Fibroblast of skin of right quadriceps (primary cell): Measurements from ENCODE around the gene SCEL.
"Not testable (repeated sequence)": the region's sequence is repeated elsewhere in the genome, so short reads cannot be mapped to it uniquely, and the experiment has no call there.

Source experiments
- DNase-seq: peaks from one replicate; pipeline ENCODE4 v3.0.0-alpha.2; 2013

SCEL gene, protein sequence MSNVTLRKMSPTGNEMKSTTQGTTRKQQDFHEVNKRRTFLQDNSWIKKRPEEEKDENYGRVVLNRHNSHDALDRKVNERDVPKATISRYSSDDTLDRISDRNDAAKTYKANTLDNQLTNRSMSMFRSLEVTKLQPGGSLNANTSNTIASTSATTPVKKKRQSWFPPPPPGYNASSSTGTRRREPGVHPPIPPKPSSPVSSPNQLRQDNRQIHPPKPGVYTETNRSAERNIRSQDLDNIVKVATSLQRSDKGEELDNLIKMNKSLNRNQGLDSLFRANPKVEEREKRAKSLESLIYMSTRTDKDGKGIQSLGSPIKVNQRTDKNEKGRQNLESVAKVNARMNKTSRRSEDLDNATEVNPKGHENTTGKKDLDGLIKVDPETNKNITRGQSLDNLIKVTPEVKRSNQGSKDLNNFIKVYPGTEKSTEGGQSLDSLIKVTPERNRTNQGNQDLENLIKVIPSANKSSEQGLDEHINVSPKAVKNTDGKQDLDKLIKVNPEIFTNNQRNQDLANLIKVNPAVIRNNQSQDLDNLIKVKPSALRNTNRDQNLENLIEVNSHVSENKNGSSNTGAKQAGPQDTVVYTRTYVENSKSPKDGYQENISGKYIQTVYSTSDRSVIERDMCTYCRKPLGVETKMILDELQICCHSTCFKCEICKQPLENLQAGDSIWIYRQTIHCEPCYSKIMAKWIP

DNA sequence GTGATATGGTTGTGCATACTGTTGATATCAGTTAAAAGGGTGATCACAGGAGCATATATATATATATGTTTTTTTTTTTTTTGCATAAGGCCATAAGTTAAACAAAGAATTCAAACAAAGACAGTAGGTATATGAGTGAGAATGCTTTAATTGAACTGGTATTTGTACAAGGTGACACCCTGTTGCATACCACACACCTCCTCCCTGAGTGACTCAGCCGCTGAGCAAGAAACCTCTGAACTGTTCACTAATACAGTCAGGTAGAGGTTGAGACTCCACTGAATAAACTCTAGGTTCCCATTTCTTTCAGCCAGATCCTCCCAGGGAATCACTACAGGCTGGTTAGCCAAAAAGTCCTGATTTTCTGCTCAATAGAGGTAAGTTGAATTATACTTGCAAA lies at the start of gene SCEL:
SCEL (plus strand) TSS at position 259 of the 400 bp plus-strand sequence. CDS start 20,170 bp downstream, outside the sequence.
- no peak for DNase-seq

DNA sequence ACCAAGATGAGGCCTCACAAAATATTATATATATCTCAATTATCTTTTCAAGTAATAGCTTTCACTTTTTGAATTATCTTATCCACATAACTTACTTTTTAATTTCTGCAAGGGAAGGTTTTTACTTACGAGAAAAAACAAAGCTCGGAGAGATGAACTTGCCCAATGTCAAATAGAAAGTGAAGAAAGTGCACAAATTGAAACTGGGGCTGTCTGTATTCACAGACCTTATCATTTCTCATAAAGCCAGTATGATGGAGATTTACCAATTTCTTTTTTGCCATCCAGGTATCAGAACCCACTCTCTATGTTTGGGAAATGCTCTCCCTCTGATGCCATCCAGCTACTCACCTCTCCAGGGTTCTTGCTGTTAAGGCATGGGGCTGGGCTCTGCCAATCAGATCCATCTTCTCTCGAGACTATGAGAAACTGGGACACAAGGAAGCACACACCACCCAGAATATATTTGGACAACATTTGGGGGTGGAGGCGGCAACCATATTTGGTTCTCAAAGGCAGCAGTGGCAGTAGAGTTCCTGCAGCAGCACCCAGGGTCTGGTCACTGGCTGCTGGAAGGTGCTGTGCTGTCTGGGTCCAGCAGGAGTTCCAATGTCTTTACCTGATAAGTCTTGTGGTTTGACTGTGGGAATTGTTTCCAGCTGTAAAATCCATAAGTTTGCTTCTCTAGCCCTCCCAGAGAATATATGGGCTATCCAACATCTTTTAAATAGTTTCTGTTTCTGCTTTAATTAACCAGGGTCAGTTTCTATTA lies 45.8 kb upstream of the SCEL start:
- no peak for DNase-seq

DNA sequence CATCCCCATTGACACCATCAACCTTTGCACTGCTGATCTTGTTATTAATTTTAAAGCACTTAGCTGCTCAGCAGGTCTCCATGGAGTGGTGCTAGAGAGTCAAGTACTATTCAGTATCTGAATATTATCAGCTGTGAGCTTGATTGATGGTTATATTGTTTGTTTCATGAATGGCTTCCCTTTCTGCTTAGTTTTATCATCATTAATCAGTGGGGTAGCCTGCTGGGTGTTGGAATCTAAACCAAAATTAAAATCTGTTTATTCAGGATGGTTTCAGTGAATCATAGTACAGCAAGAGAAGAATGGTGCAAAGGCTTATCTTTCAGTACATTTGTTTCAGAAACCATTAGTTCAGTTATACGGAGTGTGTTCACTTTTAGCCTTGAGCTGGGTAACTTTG lies 42.5 kb upstream of the SCEL start:
- DNase-seq: peak; percentile 7

DNA sequence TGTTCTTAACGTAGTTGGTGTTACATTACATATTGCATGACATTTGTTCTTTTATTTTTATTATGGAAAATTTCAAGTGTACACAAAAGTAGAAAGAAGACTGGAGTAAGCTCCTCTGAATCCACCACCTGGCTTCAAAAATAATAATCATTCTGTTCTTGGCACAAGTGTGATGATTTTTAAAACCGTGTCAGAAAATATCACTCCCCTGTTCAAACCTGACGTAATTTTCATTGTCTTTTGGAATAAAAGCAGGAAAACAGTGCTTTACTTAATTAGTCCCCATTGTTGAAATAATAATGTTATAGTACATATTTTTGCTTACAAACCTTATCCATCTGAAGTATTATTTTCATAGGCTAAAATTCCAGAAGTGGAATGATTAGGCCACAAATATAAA lies 41.3 kb upstream of the SCEL start:
- DNase-seq: no peak

DNA sequence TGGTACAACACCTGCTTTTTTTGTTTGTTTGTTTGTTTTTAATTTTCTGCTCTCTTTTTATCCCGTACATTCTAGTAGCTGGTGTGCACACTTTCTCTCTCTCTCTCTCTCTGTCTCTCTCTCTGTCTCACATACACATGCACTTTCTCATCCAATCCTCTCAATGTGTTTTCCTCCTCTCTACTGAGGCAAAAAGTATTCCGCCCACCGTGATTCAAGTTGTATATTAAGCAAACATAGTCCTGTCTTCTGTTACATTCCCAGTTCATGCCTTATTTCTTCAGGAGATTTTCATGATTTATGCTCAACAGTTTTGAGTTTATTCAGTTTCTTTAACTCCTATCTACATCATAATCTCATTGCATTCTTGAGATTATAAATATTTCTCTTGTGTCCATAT lies 38.2 kb upstream of the SCEL start:
- no peak for DNase-seq

DNA sequence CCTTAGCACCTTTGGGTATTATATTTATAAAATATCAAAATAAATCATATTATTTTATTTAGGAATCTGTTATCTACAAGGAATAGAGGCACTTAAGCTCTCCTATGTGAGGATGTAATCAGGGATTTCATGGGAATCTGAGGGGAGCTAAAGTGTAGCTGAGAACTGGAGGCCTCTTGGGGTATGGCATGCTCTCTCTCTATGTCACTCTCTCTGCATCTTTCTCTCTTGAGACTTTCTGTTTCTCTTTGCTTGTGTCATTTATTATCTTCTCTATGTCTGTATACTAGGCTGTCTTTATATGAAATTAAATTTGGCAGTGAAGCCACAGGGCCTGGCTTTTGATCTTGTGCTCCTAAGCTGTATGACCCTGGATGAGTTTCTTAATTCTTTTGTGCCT lies 37.7 kb upstream of the SCEL start:
- no peak for DNase-seq

DNA sequence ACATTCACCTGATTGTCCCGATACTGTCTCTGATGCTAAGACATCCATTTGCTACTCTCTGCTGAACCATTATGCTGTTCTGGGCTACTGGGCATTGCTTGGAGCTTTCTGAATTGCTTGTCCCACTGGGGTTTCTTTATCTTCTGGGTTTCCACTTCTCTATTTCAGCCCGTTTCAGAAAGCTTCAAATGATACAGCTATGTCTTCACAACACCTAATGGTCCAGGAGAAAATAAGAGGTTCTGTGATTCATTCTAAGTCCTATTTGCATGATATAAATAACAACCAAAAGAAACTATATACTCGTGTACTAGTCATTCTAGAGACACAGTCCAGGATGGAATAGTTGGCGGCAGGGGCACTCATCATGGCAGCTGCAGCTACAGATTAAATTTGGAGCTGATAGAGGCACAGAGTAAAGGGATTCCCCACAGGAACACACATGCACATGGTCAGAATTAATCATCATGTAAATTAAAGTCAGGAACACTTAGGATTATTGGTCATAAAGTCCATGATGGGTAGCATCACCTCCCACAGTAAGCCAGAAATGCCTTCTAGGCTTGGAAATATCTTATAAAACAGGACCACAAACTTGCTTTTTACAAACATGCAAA lies 33.3 kb upstream of the SCEL start:
- DNase-seq: no peak

DNA sequence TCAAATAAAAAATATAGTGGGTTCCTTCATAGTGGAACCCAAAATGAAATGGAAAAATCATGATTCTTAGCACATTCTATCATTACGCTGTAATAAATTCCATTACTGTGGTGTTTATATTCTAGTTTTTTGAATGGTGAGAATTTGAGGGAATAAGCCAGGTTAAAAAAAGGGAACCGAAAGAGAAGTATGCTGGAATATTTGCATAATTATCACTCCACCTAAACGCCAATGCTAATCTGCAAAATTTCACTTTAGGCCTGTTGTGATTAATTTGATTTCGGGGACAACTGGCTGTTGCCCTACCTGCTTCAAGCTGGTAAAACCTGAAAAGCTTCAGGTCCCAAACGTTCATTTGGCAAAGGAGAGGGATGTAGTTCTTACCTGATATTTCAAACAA lies 32.1 kb upstream of the SCEL start:
- DNase-seq: no peak

DNA sequence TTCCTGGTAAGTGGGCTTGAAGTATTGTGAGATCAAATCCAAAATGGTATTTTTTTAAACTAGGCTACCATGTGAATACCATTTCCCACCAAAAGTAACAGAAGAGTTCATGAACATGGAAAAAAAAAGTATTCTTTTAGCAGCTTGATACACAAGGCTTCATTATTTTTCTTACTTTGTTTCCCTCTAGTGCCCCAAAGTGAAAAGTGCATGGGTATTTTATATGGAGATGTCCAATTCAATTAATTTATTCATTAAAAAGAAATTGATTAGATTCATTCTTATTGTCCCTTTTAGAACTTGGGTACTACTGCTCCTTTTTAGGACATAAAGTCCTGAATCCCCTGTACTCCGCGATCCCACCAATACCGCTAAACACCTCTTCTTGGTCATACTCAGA lies 28.6 kb upstream of the SCEL start:
- DNase-seq: no peak

DNA sequence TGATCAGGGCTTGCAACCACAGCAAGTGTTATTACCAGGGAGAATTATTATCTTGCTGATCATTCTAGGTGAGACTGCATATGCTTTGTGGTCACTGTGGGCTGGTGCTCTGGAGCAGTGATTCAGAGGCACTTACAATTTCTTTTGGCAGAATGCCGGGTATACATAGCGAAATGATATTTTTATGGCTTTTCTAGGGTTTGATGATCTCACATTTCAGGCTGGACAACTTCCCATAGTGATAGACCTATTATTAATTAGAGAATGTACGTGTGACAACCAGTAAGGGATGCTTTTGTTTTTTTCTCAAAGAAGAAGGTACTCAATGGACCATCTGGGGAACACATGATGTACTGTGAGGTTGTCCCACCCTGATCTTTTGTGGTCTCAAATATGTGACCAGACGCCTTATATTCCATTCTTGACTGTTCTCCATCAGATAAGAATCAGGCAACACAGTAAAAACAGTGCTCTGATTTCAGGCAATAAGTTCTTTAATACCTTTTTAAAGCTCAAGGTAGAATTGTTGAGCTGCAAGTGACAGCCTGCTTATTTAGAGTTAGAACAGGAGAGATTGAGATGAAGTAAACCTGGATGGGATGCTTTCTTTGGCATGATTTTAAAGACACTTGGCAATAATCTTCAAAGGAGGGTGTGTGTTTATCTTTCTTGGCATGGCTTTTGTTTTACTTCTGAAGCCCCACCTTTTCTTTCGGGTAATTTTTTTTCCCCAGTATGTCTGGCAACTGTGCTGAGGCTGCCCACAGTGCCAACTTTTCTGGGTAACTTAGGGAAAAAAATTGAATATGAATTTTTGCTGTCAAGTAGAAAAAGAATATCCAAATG lies 27.4 kb upstream of the SCEL start:
- peak; percentile 93 for DNase-seq

DNA sequence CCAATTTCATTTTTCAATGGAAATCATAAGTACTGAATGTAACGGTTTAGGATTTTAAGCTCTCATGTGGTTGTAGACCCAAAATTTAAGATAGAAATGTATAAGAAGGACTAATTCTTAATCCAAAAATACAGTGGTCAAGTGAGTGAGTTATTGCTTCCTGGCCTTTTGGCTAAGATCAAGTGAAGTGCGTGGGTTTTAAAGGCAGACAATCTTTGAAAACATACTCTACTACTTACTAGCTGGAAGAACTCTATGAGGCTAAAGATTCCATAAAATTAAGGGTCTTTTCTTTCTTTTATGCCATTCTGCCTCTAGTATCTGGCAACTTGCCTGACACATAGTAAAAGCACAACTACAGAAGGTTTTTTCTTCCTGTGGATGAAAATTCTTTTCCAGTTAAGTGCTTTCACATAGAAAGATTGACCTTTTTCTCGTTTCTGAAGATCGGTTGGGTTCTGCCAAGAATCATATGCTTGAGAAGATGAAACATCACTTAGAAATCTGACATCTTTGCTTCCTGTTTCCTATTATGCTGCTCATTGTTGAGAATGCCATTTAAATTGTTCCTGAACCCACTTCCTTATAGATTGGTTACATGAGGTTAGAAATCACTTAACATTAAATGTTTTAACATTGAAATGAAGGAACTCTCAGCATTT lies 26.4 kb upstream of the SCEL start:
- DNase-seq: peak; percentile 75

DNA sequence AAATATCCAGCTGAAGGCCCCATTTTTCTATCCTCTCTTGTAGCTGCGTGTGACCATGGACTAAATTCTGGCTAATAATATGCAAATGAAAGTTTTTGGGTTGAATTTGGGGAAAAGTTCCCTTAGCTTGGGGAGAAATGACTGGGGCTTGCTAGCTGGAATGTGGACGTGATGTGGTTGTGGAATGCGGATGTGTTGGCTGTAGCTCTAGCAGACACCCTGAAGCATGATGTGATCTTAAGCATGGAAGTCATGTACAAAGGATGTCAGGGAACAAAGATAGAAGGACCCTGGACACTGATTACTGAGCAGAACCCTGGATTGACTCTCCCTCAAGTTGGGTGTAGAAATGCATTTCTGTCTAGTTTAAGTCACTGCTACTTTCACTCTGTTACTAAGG lies 25.4 kb upstream of the SCEL start:
- DNase-seq: no peak

DNA sequence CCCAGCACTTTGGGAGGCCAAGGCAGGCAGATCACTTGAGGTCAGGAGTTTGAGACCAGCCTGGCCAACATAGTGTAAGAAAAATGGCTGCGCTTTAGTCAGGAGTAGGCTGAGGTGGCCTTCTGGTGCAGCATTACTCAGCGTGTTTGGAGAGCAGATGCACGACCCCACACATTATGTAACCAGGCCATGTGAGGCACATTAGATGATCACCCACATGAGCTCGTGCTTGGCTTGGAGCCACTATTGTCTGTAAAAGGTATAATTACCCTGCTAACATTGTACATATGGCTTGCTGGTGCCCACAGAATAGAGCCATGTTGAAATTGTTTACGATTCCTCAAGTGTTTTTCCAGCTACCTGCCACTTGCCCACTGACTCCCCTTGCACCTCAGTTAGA lies 24.0 kb upstream of the SCEL start:
- no peak for DNase-seq

DNA sequence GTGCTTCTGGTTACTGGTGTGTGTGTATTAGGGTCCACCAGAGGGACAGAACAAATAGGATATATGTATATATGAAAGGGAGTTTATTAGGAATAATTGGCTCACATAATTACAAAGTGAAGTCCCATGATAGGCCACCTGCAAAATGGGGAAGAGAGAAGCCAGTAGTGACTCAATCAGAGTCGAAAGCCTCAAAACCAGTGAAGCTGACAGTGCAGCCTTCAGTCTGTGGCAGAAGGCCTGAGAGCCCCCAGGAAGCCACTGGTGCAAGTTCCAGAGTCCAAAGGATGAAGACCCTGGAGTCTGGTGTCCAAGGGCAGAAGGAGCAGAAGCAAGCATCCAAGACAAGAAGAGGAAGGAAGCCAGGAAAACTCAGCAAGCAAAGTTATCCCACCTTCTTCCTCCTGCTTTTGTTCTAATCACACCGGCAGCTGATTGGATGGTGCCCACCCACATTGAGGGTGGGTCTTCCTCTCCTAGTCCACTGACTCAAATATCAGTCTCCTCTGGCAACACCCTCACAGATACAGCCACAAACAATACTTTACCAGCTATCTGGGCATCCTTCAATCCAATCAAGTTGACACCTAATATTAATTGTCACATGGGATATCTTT lies 21.7 kb upstream of the SCEL start:
- no peak for DNase-seq

DNA sequence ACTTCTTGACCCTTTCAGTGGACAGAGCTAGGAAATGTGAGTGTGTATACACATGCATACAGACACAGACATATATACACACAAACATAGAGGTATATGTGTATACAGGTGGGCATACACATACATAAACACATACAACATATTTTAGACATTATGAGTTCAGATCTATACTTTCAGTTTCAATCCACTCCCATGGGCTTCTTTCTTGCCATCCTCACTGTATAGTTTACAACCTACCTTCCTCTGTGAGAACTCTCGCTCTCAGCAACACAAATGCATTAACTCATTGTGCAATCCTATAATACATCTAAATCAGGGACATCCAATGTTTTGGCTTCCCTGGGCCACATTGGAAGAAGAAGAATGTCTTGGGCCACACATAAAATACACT lies 21.2 kb upstream of the SCEL start:
- DNase-seq: no peak

DNA sequence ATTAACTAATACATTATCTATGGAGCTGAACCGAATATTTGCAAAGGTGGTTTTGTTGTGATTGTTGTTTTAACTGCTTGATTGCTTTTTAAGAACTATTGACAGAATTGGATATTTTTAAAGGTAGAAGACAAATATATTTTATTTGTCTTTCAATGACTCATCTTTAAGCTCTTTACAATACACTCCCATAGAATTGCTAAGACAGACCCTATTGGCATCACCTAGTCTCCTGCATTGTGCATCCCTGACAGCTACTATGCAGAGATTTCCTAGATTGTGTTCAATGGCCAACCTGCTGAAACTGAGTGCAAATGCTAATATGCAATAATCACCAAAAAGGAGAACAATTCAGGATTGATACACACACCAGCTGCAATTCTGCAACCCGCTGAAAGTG lies 19.7 kb upstream of the SCEL start:
- DNase-seq: no peak

DNA sequence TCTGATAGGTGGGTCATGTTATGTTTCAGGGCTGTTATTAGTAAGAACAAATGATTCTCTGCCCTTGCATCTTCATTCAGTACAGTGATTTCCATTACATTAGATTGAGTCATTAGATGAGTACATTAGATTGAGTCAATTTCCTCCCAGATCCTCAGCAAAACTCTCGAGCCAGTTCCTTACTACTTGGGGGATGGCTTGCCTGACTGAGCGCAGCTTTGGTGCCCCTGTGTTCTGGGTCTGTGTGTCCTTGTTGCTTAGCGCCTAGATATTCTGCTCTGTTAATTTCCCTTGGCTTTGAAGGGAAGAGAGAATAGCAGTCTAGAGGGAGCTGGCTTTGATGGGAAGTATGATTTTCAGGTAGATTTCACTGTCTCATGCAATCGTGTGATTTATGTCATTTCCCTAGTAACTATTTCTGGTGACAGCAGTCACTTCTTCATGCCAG lies 19.1 kb upstream of the SCEL start:
- peak; percentile 62 for DNase-seq

DNA sequence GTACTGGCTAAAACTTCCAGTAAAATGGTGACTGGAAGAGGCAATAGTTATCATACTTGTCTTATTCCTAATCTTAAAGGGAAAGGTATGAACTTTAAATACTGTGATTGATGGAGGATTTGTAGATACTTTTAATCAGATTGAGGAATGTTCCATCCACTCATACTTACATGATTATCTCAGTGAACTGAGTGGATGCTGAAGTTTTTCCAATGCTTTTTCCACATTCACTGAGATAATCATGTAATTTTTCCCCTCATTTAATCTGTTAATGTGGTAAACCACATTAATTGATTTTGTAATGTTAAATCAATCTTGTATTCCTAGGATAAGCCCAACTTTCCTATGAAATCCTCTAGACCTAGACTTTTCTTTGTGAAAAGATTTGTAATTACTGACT lies 17.2 kb upstream of the SCEL start:
- no peak for DNase-seq

DNA sequence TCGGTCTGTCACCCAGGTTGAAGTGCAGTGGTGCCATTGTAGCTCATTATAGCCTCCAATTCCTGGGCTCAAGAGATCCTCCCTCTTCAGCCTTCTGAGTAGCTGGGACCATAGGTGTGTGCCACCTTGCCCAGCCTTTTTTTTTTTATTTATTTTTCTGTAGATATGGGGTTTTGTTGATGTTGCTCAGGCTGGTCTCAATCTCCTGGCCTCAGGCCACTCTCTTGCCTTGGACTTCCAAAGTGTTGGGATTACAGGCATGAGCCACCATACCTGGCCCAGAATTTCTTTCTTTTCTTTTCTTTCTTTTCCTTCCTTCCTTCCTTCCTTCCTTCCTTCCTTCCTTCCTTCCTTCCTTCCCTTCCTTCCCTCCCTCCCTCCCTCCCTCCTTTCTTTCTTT lies 16.1 kb upstream of the SCEL start:
- not testable (repeated sequence) for DNase-seq

DNA sequence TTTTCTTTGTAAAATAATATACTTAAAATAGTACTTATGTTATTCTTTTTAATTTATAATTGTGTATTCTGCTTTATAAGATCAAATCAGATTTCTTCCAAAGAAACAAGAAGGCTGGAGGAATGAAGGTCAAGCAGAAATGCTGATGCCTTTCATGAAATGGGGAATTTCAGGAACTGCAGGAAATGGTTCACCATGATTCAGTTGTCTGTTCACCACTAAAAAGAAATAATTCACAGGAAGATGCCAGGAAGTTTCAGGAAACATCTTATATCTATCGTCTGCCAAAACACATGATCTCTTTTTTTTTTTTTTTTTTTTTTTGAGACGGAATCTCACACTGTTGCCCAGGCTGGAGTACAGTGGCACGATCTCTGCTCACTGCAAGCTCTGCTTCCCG lies 15.7 kb upstream of the SCEL start:
- DNase-seq: no peak

DNA sequence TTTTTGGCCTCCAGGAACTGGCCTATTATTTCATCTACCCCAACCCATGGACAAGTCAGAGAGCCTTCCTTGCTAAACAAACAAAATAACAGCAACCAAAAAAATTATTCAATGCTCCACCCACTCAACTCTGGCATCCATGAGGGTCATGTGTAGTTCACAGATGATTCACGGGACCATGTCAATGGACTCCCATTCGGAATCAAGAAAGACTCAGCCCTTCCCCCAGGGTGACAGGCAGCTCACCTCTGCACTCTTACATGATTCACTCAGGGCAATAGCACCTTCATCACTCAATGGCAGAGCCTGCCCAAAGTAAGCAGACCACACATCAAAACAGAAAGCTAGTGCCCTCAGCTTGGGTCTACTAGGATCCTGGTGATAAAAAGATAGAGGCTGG lies 14.3 kb upstream of the SCEL start:
- no peak for DNase-seq
